ENCODE measurements around the gene SELENON.

SELENON gene

GRCh38 chr1:25793585-25794170 lies 6.3 kb upstream of the SELENON start:
- DNase-seq (ENCODE audit: low spot score): no peak

GRCh38 chr1:25794325-25794724 lies 5.7 kb upstream of the SELENON start:
- DNase-seq (ENCODE audit: low spot score): no peak

- DNase-seq (ENCODE audit: low spot score): no peak
These were observed 4.8 kb upstream of the SELENON start for GRCh38 chr1:25795211-25795610.

- DNase-seq (ENCODE audit: low spot score): no peak
These were observed 3.8 kb upstream of the SELENON start for GRCh38 chr1:25795946-25796810.

- peak; percentile 77 for DNase-seq (ENCODE audit: low spot score)
These were observed 3.1 kb upstream of the SELENON start for GRCh38 chr1:25796811-25797458.

- peak; percentile 70 for DNase-seq (ENCODE audit: low spot score)
These were observed 2.1 kb upstream of the SELENON start for GRCh38 chr1:25797939-25798338.

GRCh38 chr1:25798666-25799351 lies 1.2 kb upstream of the SELENON start:
- DNase-seq (ENCODE audit: low spot score): no peak

- DNase-seq (ENCODE audit: low spot score): no peak
These were observed 550 bp upstream of the SELENON start for GRCh38 chr1:25799352-25799934.

- DNase-seq (ENCODE audit: low spot score): no peak
These were observed 847 bp downstream of the SELENON start for GRCh38 chr1:25800703-25801377.

GRCh38 chr1:25802915-25803314 lies 2.9 kb downstream of the SELENON start:
- no peak for DNase-seq (ENCODE audit: low spot score)

GRCh38 chr1:25803368-25803767 lies 3.4 kb downstream of the SELENON start:
- DNase-seq (ENCODE audit: low spot score): no peak

GRCh38 chr1:25804244-25804963 lies 4.4 kb downstream of the SELENON start:
- DNase-seq (ENCODE audit: low spot score): no peak

- no peak for DNase-seq (ENCODE audit: low spot score)
These were observed 5.2 kb downstream of the SELENON start for GRCh38 chr1:25804964-25805862.

GRCh38 chr1:25805863-25806225 lies 5.9 kb downstream of the SELENON start:
- no peak for DNase-seq (ENCODE audit: low spot score)

GRCh38 chr1:25806418-25806817 lies 6.4 kb downstream of the SELENON start:
- DNase-seq (ENCODE audit: low spot score): no peak

GRCh38 chr1:25807480-25808390 lies 7.7 kb downstream of the SELENON start:
- DNase-seq (ENCODE audit: low spot score): no peak

GRCh38 chr1:25808481-25809244 lies 8.7 kb downstream of the SELENON start:
- no peak for DNase-seq (ENCODE audit: low spot score)

All from D341Med (cell line).